PC-3 (cell line): ENCODE results near the gene CCDC78. TPM values are rescaled to one million over a fixed set of nuclear protein-coding genes. Genes with fewer than 3 reads are reported as not detected.

ENCODE experiments used
- ATAC-seq: fragments of 200-7000 bp; cut with Tn5 transposase; 2 replicates; pipeline ENCODE4 v1.9.1; 2020; ENCODE audit warnings: mild to moderate bottlenecking, moderate library complexity
- BruUV-seq: library from RNA; stranded (reverse); fragments of 400-500 nt; replicated peaks from 2 replicates; lab custom pipeline; 2021; lab: Mats Ljungman, UMichigan
- CTCF ChIA-PET: fragments of 300-600 bp; sonication (Branson Sonifier 250); formaldehyde crosslinking; loops from one replicate; lab custom pipeline; 2022; ENCODE audit warnings: antibody characterized with exemption; lab: Charles Lee
- POLR2A ChIA-PET: fragments of 300-600 bp; sonication (Branson Sonifier 250); formaldehyde crosslinking; loops from one replicate; lab custom pipeline; 2022; ENCODE audit warnings: antibody characterized with exemption; ENCODE audit not compliant: unreplicated experiment; lab: Charles Lee
- DNase-seq: peaks from one replicate; pipeline ENCODE4 v3.0.0-alpha.2; 2015
- H2AFZ ChIP-seq: fragments of 300-600 bp; sonication (generic); 2 replicates; pipeline ENCODE4 v1.6.0; 2016; ENCODE audit warnings: antibody characterized with exemption, low read length
- H3F3A ChIP-seq: fragments of 300-600 bp; sonication (generic); one replicate; pipeline ENCODE4 v1.6.0; 2017; ENCODE audit warnings: antibody characterized with exemption, low read length, control low read depth, mild to moderate bottlenecking; ENCODE audit not compliant: unreplicated experiment
- H3K27ac ChIP-seq: fragments of 300-600 bp; sonication (generic); 2 replicates; pipeline ENCODE4 v1.5.1; 2016; ENCODE audit warnings: mild to moderate bottlenecking, low read length
- H3K27me3 ChIP-seq: fragments of 300-600 bp; sonication (generic); 2 replicates; pipeline ENCODE4 v1.6.1; 2016; ENCODE audit warnings: low read length, mixed read lengths
- H3K36me3 ChIP-seq: fragments of 300-600 bp; sonication (generic); 2 replicates; pipeline ENCODE4 v1.6.1; 2016; ENCODE audit warnings: low read depth, mixed run types, low read length, mixed read lengths
- H3K4me1 ChIP-seq: fragments of 300-600 bp; sonication (generic); 2 replicates; pipeline ENCODE4 v1.5.1; 2016; ENCODE audit warnings: low read length; ENCODE audit not compliant: insufficient read depth
- H3K4me2 ChIP-seq: fragments of 300-600 bp; sonication (generic); 2 replicates; pipeline ENCODE4 v1.6.0; 2016; ENCODE audit warnings: low read length
- H3K4me3 ChIP-seq: fragments of 300-600 bp; sonication (generic); 2 replicates; pipeline ENCODE4 v1.5.1; 2016; ENCODE audit warnings: mild to moderate bottlenecking, low read length, mixed read lengths
- H3K79me2 ChIP-seq: fragments of 300-600 bp; sonication (generic); 2 replicates; pipeline ENCODE4 v1.6.1; 2017; ENCODE audit warnings: low read length, mixed read lengths
- H3K9ac ChIP-seq: fragments of 300-600 bp; sonication (generic); 2 replicates; pipeline ENCODE4 v1.6.0; 2016; ENCODE audit warnings: mild to moderate bottlenecking, low read length
- H3K9me2 ChIP-seq: fragments of 300-600 bp; sonication (generic); replicated peaks from 2 replicates; pipeline ENCODE4 v1.6.1; 2016; ENCODE audit warnings: mixed run types, low read length, mixed read lengths
- H3K9me3 ChIP-seq: fragments of 300-600 bp; sonication (generic); 2 replicates; pipeline ENCODE4 v1.6.1; 2016; ENCODE audit warnings: low read length, mixed read lengths
- H4K20me1 ChIP-seq: fragments of 300-600 bp; sonication (generic); 2 replicates; pipeline ENCODE4 v1.6.1; 2016; ENCODE audit warnings: low read length, mixed read lengths
- EZH2 ChIP-seq: fragments of 300-600 bp; sonication (generic); IDR thresholded peaks from one replicate; pipeline ENCODE4 v1.6.1; 2017; ENCODE audit warnings: antibody characterized with exemption, mild to moderate bottlenecking, low read length; ENCODE audit not compliant: unreplicated experiment
- EZH2phosphoT487 ChIP-seq: fragments of 300-600 bp; sonication (generic); IDR thresholded peaks from 2 replicates; pipeline ENCODE4 v1.6.1; 2018; ENCODE audit warnings: mild to moderate bottlenecking, antibody characterized with exemption, low read length, borderline replicate concordance
- intact Hi-C: fragments of 100-400 bp; cut with micrococcal nuclease; formaldehyde crosslinking; loops from 2 replicates; pipeline ENCODE4 v1.9.0; 2023
- total RNA-seq: library from RNA; depleted of rRNA; stranded (reverse); fragments of >200 nt; gene quantifications from 2 replicates; pipeline ENCODE4 v1.2.3, GENCODE V29; 2014
- TF ChIP-seq, protein P1 (sequence below): fragments of 300-600 bp; sonication (generic); conservative IDR thresholded peaks from 2 replicates; pipeline ENCODE4 v1.5.1; 2017; ENCODE audit warnings: antibody characterized with exemption, low read depth, mild to moderate bottlenecking, low read length

The CCDC78 gene
- total RNA-seq, 1 experiment from 2014 or later: 3.3 TPM

DNA sequence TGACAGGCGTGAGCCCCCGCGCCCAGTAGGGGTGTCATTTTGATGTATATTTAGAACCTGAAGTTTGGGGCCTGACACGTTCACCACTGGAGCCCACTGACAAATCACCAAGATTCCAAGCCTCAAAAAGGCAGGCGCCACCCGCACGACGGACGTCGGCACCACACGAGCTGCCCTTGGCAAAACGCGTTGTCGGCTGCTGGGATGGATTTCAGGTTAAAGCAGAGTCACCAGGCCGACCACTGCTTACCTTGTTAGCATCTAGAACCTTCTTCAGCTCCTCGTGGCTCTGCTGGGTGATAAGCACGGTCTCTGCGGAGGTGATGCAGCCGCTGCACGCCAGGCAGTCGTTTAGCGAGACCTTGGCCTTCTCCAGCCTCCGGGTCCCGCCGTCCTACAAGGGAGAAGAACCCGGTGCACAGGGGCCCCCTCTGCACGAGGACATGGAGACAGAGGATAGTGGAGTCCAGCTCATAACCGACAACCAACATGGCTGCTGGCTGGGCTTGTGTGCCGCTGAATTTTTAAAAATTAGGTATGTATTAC lies 10.8 kb upstream of the CCDC78 start:
- peaks cover 12% of the 10 kb centered on the region for H3K79me2 ChIP-seq
- H3K36me3 ChIP-seq: no peaks in the 10 kb centered on the region; the same call in 1 of the 2 replicates
- intact Hi-C loops: no loop called here
- no TSS peak for BruUV-seq
- H3F3A ChIP-seq: no peaks in the 10 kb centered on the region
- CTCF ChIA-PET: interaction anchor here (0.7 kb wide), 1 partner anchor 16 kb away, joined by 3 read pairs; the partner anchor contains the start of gene ANTKMT
- H3K9ac ChIP-seq: no peak overlapping the region
- H3K27me3 ChIP-seq: no peaks in the 10 kb centered on the region
- TF ChIP-seq, protein P1, sequence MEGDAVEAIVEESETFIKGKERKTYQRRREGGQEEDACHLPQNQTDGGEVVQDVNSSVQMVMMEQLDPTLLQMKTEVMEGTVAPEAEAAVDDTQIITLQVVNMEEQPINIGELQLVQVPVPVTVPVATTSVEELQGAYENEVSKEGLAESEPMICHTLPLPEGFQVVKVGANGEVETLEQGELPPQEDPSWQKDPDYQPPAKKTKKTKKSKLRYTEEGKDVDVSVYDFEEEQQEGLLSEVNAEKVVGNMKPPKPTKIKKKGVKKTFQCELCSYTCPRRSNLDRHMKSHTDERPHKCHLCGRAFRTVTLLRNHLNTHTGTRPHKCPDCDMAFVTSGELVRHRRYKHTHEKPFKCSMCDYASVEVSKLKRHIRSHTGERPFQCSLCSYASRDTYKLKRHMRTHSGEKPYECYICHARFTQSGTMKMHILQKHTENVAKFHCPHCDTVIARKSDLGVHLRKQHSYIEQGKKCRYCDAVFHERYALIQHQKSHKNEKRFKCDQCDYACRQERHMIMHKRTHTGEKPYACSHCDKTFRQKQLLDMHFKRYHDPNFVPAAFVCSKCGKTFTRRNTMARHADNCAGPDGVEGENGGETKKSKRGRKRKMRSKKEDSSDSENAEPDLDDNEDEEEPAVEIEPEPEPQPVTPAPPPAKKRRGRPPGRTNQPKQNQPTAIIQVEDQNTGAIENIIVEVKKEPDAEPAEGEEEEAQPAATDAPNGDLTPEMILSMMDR: no peak
- TF ChIP-seq EZH2phosphoT487 (no peak), EZH2 (no peak)
- H2AFZ ChIP-seq: no peak overlapping the region
- no peaks in the 10 kb centered on the region for H3K9me3 ChIP-seq
- H3K4me2 ChIP-seq: no peak overlapping the region
- H4K20me1 ChIP-seq: no peaks in the 10 kb centered on the region
- ATAC-seq (no peak), DNase-seq (no peak)
- H3K4me3 ChIP-seq: no peak overlapping the region
- H3K27ac ChIP-seq: no peak overlapping the region
- no peaks in the 10 kb centered on the region for H3K9me2 ChIP-seq
- H3K4me1 ChIP-seq: peaks cover 5% of the 10 kb centered on the region; the same call in 1 of the 2 replicates
- POLR2A ChIA-PET: no interaction called here

DNA sequence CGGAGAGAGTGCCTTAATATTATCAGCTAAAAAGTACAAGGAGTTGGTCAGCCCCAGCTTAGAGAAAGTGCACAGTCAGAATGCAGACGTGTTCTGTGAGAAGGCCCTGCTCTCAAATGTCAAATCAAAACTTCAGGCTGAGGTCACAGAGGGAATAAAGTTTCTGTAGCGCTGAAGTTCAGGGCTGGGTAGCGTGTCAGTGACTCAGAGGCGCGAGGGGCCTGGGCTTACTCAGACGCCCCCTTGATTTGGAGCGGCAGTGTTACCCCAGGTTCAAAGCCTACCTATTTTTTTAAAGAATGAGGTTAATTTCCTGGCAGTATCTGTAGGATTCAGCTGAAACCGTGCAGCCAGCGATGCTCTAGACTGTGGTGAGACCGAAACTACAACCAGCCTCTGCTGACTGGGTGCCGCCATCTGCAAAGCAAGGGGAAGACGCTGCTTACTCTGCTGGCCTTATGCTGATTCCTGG lies 9.8 kb upstream of the CCDC78 start:
- Histone ChIP-seq H3K27me3 (no peaks in the 10 kb centered on the region), H3K9me3 (no peaks in the 10 kb centered on the region), H3K27ac (no peak overlapping the region), H3K9me2 (no peaks in the 10 kb centered on the region), H3K4me2 (no peak overlapping the region), H2AFZ (no peak overlapping the region), H3K79me2 (peaks cover 12% of the 10 kb centered on the region), H3F3A (no peaks in the 10 kb centered on the region), H3K4me1 (peaks cover 5% of the 10 kb centered on the region; the same call in 1 of the 2 replicates), H4K20me1 (no peaks in the 10 kb centered on the region), H3K4me3 (no peak overlapping the region), H3K9ac (no peak overlapping the region), H3K36me3 (no peaks in the 10 kb centered on the region; the same call in 1 of the 2 replicates)
- no TSS peak for BruUV-seq
- no peak for ATAC-seq
- ChIA-PET CTCF (no interaction called here), POLR2A (no interaction called here)
- TF ChIP-seq, protein P1: no peak
- TF ChIP-seq EZH2phosphoT487 (no peak), EZH2 (no peak)
- intact Hi-C loops: no loop called here
- no peak for DNase-seq
